Posterior vena cava (tissue), 2 donors: ENCODE results near the gene APOL2. TPM values are rescaled to one million over a fixed set of nuclear protein-coding genes. Genes with fewer than 3 reads are reported as not detected.
"Not testable (repeated sequence)": the region's sequence is repeated elsewhere in the genome, so short reads cannot be mapped to it uniquely, and the experiment has no call there.

Experiments used
- DNase-seq: peaks from one replicate; pipeline ENCODE4 v3.0.0-alpha.2; 2020; ENCODE audit warnings: low spot score
- intact Hi-C, 2 donors: fragments of 100-400 bp; cut with DNase I; formaldehyde crosslinking; loops; one replicate each; pipeline versions ENCODE4 v1.14.1 to v1.14.2; 2022 to 2023
- long read RNA-seq, 2 donors: library from polyadenylated mRNA; unstranded; transcript quantifications; one replicate each; pipeline ENCODE4 v2.0.0, GENCODE V29; 2020 to 2021
- total RNA-seq, 2 donors: library from RNA; stranded (reverse); fragmentation: NEBNext Ultra II Directional; extraction: Animal tissue kit (Norgen Biotek cat#: 25700); gene quantifications; one replicate each; pipeline ENCODE4 v1.2.1, GENCODE V29; 2021
- donor health status: DM: yes; HTN: yes; CAD: no.
- donor health status: DM: yes; HTN: yes; CAD: no.

The APOL2 gene, protein sequence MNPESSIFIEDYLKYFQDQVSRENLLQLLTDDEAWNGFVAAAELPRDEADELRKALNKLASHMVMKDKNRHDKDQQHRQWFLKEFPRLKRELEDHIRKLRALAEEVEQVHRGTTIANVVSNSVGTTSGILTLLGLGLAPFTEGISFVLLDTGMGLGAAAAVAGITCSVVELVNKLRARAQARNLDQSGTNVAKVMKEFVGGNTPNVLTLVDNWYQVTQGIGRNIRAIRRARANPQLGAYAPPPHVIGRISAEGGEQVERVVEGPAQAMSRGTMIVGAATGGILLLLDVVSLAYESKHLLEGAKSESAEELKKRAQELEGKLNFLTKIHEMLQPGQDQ
- total RNA-seq, result 10 to 100 TPM; 50.5 to 54.4 TPM
- long read RNA-seq, donor 1, transcript APOL2-202 (5 exons, 2,551 nt), result major isoform, 7 of 9 reads
- long read RNA-seq, donor 1, partial matches to known transcripts, result 0 of 9 reads
- long read RNA-seq, donor 1, other reads (novel, unspliced or antisense), result 2 of 9 reads
- long read RNA-seq, donor 2, transcript APOL2-202 (5 exons, 2,551 nt), result major isoform, 71 of 81 reads
- long read RNA-seq, donor 2, partial matches to known transcripts, result 0 of 81 reads
- long read RNA-seq, donor 2, other reads (novel, unspliced or antisense), result 6 of 81 reads

GRCh38 chr22:36239401-36240171 lies at the start of gene APOL2:
Gene APOL2 (minus strand): TSS chr22:36239527. CDS start chr22:36233162, 6,365 bp downstream.
- intact Hi-C loops, result no loop called here
- DNase-seq, result peak; percentile 94

GRCh38 chr22:36288571-36289405 lies 49.5 kb upstream of the APOL2 start:
- intact Hi-C loops, result no loop called here
- peak; percentile 74 for DNase-seq

DNA sequence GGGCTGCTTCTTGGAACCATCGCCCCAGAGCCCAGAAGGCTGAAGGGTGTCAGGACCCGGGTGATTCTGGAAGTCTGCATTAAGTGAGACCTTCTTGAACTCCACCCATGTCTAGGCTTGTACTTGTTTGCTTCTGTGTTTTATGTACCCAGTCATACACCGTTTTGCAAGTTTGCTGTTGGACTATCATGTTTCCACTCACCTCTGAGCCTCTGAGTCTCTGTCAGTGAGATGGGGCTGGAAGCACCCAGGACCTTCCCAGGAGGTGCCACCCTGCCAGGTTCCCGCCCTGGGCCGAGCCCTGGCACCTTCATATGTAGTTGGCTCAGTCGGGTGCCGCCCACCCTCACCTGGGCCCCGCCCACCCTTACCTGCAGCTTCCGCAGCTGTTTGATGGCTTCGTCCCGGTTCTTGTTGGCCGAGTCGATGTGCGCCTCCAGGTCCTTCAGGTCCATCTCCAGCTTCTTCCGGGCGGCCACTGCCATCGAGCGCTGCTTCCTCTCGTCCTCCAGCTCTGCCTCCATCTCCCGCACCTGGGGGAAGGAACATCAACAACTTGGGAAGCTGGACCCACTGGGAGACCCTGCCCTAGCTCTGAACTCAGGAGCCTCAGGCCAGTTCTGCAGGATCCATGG lies 48.7 kb upstream of the APOL2 start:
- intact Hi-C loops, result no loop called here

DNA sequence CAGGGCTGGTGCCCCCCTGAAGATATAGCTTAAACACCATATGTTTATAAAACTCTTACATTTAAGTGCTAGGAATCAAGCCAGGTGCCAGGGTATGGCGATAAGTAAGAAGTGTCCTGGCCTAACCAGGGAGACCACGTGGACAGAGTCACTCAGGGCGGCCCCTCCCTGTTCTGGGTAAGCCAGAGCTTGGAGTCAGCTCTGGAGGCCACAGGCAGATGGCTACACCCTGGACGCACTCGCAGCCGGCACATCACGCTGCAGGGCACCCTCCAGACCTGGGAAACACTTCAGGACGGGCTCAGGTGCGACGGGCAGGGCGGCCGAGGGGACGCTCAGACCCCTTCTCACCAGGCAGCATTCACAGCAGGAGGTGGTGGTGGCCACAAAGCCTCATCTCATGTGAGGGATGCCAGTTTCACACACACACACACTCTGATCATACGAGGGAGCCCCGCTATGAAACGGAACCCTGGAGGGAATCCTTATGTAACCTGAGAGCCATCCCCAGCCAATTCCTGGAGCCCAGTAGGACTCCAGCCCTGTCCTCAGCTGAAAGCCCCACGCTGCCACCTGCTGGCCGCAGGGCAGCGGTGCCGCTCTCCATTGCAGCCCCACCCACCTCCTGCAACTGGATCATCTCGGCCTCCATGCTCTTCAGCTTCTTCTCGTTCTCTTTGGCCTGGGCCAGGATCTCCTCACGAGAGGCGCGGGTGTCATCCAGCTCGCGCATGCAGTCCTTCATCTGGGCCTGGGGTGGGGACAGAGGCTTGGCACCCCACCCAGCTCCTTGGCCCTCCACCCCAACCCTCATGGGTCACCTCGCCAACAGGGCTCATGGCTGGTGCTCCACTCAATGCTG lies 47.0 kb upstream of the APOL2 start:
- DNase-seq, result peak; percentile 93
- intact Hi-C loops, result no loop called here

More for the DNA sequence above, 48.7 kb upstream of the APOL2 start:
- DNase-seq, result peak; percentile 81

DNA sequence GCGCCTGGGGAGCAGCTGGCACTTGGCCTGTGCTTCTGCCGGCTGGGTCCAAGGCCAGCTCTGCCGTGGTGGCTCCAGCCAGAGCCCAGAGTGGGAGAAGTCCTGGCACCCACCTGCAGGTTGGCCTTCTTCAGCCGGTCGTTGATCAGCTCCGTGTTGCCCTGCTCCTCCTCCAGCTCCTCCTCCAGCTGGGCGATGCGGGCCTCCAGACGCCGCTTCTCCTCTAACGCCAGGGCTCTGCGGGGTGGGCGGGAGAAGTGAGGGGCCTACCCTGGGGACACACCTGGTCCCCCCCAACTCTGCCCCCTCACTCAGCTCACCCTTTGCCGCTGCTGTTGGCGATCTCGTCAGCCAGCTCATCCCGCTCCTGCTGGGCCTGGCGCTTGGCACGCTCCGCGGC lies 46.2 kb upstream of the APOL2 start:
- peak; percentile 75 for DNase-seq

GRCh38 chr22:36285017-36285416 lies 45.7 kb upstream of the APOL2 start:
- DNase-seq, result peak; percentile 74
- intact Hi-C loops, result no loop called here

More for the DNA sequence above, 46.2 kb upstream of the APOL2 start:
- intact Hi-C loops, result no loop called here

GRCh38 chr22:36284171-36284571 lies 44.8 kb upstream of the APOL2 start:
- intact Hi-C loops, result no loop called here
- DNase-seq, result peak; percentile 77

DNA sequence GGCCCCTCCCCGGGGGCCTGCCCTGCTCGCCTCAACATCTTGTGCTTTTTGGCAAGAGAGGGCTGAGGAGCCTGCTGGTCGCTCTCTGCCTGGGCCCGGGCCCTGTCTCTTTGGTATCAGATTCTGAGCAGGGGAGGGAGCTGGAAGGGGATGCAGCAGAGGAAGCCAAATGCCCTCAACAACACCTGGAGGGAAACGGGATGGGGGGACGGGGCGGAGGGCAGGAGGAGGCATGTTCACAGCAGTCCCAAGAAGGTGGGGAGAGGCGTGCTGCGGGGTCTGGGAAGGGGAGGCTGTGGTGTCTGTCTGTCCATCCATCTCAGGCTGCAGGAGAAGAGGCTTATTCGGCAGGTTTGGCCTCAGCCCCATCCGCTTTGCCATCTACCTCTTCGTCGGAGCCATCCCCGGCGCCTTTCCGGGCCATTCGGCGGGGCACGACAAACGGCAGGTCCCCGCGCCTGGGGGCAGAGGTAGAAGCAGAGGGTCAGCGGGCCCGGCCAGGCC lies 43.1 kb upstream of the APOL2 start:
- peak; percentile 82 for DNase-seq
- intact Hi-C loops, result no loop called here

- peak; percentile 46 for DNase-seq
Measured at GRCh38 chr22:36281781-36282327, 42.5 kb upstream of the APOL2 start.

GRCh38 chr22:36280379-36280778 lies 41.1 kb upstream of the APOL2 start:
- intact Hi-C loops, result no loop called here
- DNase-seq, result peak; percentile 59

More at GRCh38 chr22:36281781-36282327, 42.5 kb upstream of the APOL2 start:
- intact Hi-C loops, result no loop called here

GRCh38 chr22:36279219-36279666 lies 39.9 kb upstream of the APOL2 start:
- intact Hi-C loops, result loop anchor here in 1 of 2 donors (10.0 kb wide), 1 partner anchor 84 kb away; no protein-coding TSS in a partner anchor
- DNase-seq, result peak; percentile 4

DNA sequence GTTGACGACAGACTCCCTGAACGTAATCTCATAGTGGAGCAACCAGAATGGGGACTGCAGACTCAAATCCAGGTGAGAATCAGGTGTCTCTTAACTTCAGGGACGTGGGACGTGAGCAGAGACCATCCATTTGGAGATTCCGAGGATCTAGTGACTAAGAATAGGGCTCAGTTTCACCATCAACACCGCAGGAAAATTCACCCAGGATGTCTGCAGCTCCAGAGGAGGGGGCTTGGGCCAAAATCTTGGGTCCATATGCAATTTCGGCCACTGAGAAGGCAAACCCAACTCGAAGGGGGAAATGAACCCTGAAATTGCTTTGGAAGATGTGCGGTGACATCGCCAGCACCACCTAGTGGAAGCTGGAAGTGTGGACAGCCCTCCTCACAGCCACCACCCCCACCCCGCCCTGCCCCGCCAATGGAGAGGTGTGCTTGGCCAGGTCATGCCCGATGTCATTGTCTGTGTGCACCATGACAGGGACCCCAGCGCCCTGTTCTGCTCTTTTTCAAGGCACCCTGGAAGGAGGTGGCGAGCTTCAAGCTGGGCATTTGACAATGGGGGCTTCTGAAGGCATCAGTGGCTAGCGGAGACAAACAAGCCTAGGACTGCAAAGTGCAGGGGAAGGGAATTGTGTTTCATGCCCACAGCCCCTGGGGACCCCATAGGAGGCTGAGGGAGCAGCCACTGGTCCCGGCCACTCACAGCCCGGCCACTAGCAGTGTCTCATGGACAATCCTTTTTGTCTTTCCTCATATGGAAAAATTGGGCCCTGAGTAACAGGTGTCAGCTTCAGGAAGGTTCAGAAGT lies 38.4 kb upstream of the APOL2 start:
- peak; percentile 82 for DNase-seq
- intact Hi-C loops, result loop anchor here in 1 of 2 donors (10.0 kb wide), 1 partner anchor 83 kb away; no protein-coding TSS in a partner anchor

DNA sequence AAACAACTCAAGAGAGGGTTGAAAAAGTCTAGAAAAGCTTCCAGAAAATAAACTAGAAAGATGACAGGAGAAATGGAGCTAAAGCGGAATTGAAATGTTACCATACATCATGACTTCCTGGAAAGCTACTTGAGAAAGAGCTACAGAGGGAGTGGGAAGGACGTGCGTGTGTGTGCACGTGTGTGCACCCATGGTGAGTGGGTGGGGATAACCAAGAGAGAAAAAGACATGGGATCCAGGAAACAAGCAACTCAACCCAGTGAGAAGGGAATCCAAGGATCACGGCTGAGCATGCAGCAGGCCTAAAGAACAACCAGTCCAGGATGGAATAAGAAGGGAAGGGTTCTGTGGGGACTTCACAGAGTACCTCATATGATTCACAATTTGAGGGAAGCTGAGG lies 35.2 kb upstream of the APOL2 start:
- intact Hi-C loops, result loop anchor here (5.0 to 10.0 kb wide), 2 partner anchors 77 to 80 kb away; no protein-coding TSS in a partner anchor
- no peak for DNase-seq

GRCh38 chr22:36271951-36272350 lies 32.6 kb upstream of the APOL2 start:
- intact Hi-C loops, result loop anchor here (5.0 to 10.0 kb wide), 2 partner anchors 75 to 77 kb away; no protein-coding TSS in a partner anchor
- not testable (repeated sequence) for DNase-seq

GRCh38 chr22:36271231-36271630 lies 31.9 kb upstream of the APOL2 start:
- DNase-seq, result peak; percentile 45
- intact Hi-C loops, result loop anchor here (5.0 to 10.0 kb wide), 2 partner anchors 74 to 76 kb away; no protein-coding TSS in a partner anchor
